GM12878 (cell line): Measurements from ENCODE around the gene MAN2B1. TPM values are rescaled to one million over a fixed set of nuclear protein-coding genes. Genes with fewer than 3 reads are reported as not detected.
A peak's percentile ranks its signal among the peaks of the same experiment; 100 is the strongest.

Source experiments
- ATF2 ChIP-seq: IDR thresholded peaks from 2 replicates; pipeline ENCODE4 v1.6.1; 2012; ENCODE audit warnings: low read length, inconsistent platforms
- KLF5 ChIP-seq: fragments of 450-650 bp; IDR thresholded peaks from 2 replicates; pipeline ENCODE4 v1.6.1; 2014; ENCODE audit warnings: mild to moderate bottlenecking; ENCODE audit not compliant: partially characterized antibody
- RAD21 ChIP-seq: IDR thresholded peaks from 2 replicates; pipeline ENCODE4 v1.6.1; 2011; ENCODE audit warnings: mild to moderate bottlenecking, low read depth, low read length, moderate library complexity; ENCODE audit not compliant: insufficient read depth
- REST ChIP-seq: IDR thresholded peaks from 2 replicates; pipeline ENCODE4 v1.6.1; 2012; ENCODE audit warnings: mild to moderate bottlenecking, low read depth, low read length
- SKIL ChIP-seq: fragments of 450-650 bp; IDR thresholded peaks from 2 replicates; pipeline ENCODE4 v1.6.1; 2017; ENCODE audit warnings: mild to moderate bottlenecking, low read depth, inconsistent platforms; ENCODE audit not compliant: poor library complexity, severe bottlenecking
- polyA plus RNA-seq, 11 experiments: library from polyadenylated mRNA; depleted of rRNA in 4 of 11; unstranded in 6 of 11; stranded (reverse) in 5 of 11; fragments of >200 nt; fragmentation: Nextera tagmentation in 4 of 11; fragmentation: Illumina TruSeq in 1 of 11; extraction: Ambion mirVana in 4 of 11; extraction: Trizol in 1 of 11; gene quantifications; 1 replicate in 1 of 11; 2 replicates in 10 of 11; pipeline versions ENCODE4 v1.2.1 to v1.2.3, GENCODE V29; 2011 to 2016; ENCODE audit warnings: inconsistent platforms in 2 of 11, missing spikeins in 2 of 11, low read depth in 1 of 11
- total RNA-seq, 4 experiments: library from RNA; depleted of rRNA in 3 of 4; stranded (reverse); fragments of >200 nt in 3 of 4; fragmentation: Illumina TruSeq in 1 of 4; extraction: Trizol in 1 of 4; gene quantifications; 2 replicates each; pipeline versions ENCODE4 v1.2.1 to v1.2.3, GENCODE V29; 2013 to 2021

The MAN2B1 gene
- total and polyA plus RNA-seq, 10 of the 15 experiments (the other 5 are each of a cell fraction or from before 2014, with no cell fraction given) = 7.6 to 224 (median 81.4) TPM

- TF ChIP-seq SKIL = peak; percentile 92
- peak; percentile 92 for TF ChIP-seq KLF5
- TF ChIP-seq ATF2 = peak; percentile 68
- TF ChIP-seq RAD21 = no peak
- TF ChIP-seq REST = no peak
Observed at GRCh38 chr19:12669270-12670158, 3.0 kb upstream of the MAN2B1 start (continued).
